ENCODE data around the gene LCP2. TPM values are rescaled to one million over a fixed set of nuclear protein-coding genes. Genes with fewer than 3 reads are reported as not detected.
A peak's percentile ranks its signal among the peaks of the same experiment; 100 is the strongest.

The LCP2 gene
- total RNA-seq, 8 experiments from 2014 or later = 0.25 to 3.3 (median 0.64) TPM; not detected in 1

DNA sequence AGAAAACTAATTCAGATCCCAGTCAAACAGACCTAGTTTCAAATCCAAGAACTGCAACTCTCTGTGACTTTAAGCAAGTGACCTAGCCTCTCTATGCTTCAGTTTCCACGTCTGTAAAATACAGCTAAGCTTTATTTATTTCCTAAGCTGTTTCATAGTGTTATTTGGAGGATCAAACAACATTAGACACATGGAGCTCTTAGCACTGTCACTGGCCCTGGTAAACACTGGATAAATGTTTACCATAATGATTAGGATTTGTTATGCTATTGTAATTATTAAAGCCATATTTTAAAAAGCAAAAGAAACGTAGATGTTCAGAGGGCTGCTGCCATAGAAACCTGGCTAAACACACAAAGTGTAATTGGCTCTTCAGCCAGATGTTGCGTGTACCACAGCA lies 91.4 kb downstream of the LCP2 start:
- H3K4me3 ChIP-seq = no peak overlapping the region
- WGBS, 10 experiments = 0 to 83% (median 35%) methylated on average over 1 to 3 of the region's 3 CpGs; no CpG with 5 or more reads in 1 of the 10 experiments
- H3K4me1 ChIP-seq (replicated peaks in 1 of 2) = no peaks in the 10 kb centered on the region
- no peak overlapping the region for H3K27ac ChIP-seq
- in situ Hi-C loops (cut with MboI; ENCODE audit: low pct_unique_long_range_greater_than_20kb in 2 of 9, low sequenced_read_pairs in 9 of 9, unreplicated experiment in 9 of 9) = loop anchor here in 2 of 9 experiments (25.0 kb wide), 2 partner anchors 94 to 519 kb away; partner anchors contain the start of gene FOXI1 (in 1 of the 2)
- ATAC-seq (replicated peaks in 6 of 8) = no peak

DNA sequence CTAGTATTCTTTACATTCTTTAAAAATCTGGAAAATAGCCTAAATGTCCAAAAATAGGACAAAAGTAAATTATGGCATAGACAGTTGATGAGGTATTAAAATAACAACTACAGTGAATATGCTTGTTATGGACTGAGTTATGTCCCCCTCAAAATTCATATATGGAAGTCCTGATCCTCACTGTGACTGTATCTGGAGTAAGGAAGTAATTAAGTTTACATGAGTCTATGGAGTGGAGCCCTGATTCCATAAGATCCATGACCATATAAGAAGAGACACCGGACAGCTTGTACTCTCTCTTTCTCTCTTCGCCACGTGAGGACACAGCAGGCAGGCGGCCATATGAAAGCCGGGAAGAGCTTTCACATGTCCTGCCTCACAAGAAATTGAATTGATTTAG lies 93.4 kb downstream of the LCP2 start:
- Histone ChIP-seq H3K27ac (no peak overlapping the region), H3K4me1 (replicated peaks in 1 of 2) (no peaks in the 10 kb centered on the region), H3K4me3 (no peak overlapping the region)
- ATAC-seq (replicated peaks in 6 of 8) = peak in 2 of 8 experiments; percentile 50 to 91
- in situ Hi-C loops (cut with MboI; ENCODE audit: low pct_unique_long_range_greater_than_20kb in 2 of 9, low sequenced_read_pairs in 9 of 9, unreplicated experiment in 9 of 9) = loop anchor here in 2 of 9 experiments (25.0 kb wide), 2 partner anchors 92 to 517 kb away; partner anchors contain the start of gene FOXI1 (in 1 of the 2)
- 39 to 80% (median 63%) methylated on average over 4 to 5 of the region's 5 CpGs; no CpG with 5 or more reads in 4 of the 10 experiments for WGBS, 10 experiments

DNA sequence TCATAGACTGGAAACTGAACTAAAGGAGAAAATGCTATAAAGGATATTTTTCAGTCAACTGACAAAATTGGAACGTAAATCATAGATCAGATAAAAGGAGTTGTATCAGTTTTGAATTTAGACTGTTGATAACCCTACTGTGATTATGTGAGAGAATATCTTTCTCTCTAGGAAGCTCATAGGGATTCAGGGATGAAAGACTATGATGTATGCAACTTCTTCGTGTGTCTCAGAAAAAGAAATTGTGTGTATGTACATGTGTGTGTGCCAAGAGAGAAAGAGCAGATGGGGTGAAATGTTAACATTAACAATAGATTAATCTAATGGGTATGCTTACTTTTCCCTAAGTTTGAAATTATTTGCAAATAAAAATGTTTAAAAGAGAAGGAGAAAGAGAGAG lies 95.5 kb downstream of the LCP2 start:
- H3K27ac ChIP-seq = no peak overlapping the region
- in situ Hi-C loops (cut with MboI; ENCODE audit: low pct_unique_long_range_greater_than_20kb in 2 of 9, low sequenced_read_pairs in 9 of 9, unreplicated experiment in 9 of 9) = loop anchor here in 2 of 9 experiments (25.0 kb wide), 2 partner anchors 90 to 515 kb away; partner anchors contain the start of gene FOXI1 (in 1 of the 2)
- H3K4me1 ChIP-seq (replicated peaks in 1 of 2) = no peaks in the 10 kb centered on the region
- no peak for ATAC-seq (replicated peaks in 6 of 8)
- WGBS, 10 experiments = 0 to 100% (median 72%) methylated on average over 1 to 2 of the region's 2 CpGs
- H3K4me3 ChIP-seq = no peak overlapping the region

DNA sequence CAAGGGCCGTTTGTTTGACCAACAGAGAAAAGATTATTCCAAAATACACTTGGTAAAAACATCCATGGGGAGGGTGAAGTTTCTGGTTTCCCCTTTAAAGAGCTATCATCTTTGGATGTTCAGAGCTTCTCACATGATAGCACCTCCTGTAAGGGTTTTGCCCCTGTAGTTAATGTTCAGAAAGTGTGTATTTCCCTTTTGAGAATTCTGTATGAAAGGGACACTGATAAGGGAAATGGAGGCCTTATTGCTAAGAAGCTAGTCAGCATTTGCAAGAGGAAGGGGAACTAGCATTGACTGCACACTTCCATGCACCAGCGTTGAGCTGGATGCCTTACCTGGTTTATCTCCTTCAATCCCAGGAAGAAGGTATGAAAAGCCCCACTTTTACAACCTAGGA lies 96.3 kb downstream of the LCP2 start:
- in situ Hi-C loops (cut with MboI; ENCODE audit: low pct_unique_long_range_greater_than_20kb in 2 of 9, low sequenced_read_pairs in 9 of 9, unreplicated experiment in 9 of 9) = loop anchor here in 2 of 9 experiments (25.0 kb wide), 2 partner anchors 89 to 514 kb away; partner anchors contain the start of gene FOXI1 (in 1 of the 2)
- 20 to 94% (median 86%) methylated on average over 1 to 2 of the region's 2 CpGs; no CpG with 5 or more reads in 3 of the 10 experiments for WGBS, 10 experiments
- no peak for ATAC-seq (replicated peaks in 6 of 8)

GRCh38 chr5:170200876-170201275 lies 96.7 kb downstream of the LCP2 start:
- no peak overlapping the region for H3K27ac ChIP-seq
- WGBS, 10 experiments = 0% methylated on average over 1 of the region's 1 CpG; no CpG with 5 or more reads in 9 of the 10 experiments
- H3K4me1 ChIP-seq (replicated peaks in 1 of 2) = peaks cover 0 to under 1% of the 10 kb centered on the region in 2 donors
- in situ Hi-C loops (cut with MboI; ENCODE audit: low pct_unique_long_range_greater_than_20kb in 2 of 9, low sequenced_read_pairs in 9 of 9, unreplicated experiment in 9 of 9) = loop anchor here in 2 of 9 experiments (25.0 kb wide), 2 partner anchors 89 to 514 kb away; partner anchors contain the start of gene FOXI1 (in 1 of the 2)
- no peak overlapping the region for H3K4me3 ChIP-seq
- no peak for ATAC-seq (replicated peaks in 6 of 8)

More for the DNA sequence above, 96.3 kb downstream of the LCP2 start:
- Histone ChIP-seq H3K4me3 (no peak overlapping the region), H3K27ac (no peak overlapping the region), H3K4me1 (replicated peaks in 1 of 2) (no peaks in the 10 kb centered on the region)

Other genes with a start within 250 kb of the LCP2 start
- under 1 TPM in 6 of 8 experiments, not detected in 2; 0.08 to 0.57 (median 0.24) TPM for gene FOXI1, start 191.9 kb downstream of the LCP2 start, total RNA-seq
- gene C5orf58, start 64.8 kb downstream of the LCP2 start, total RNA-seq = 10 to 100 TPM in 2 of 8 experiments, 1 to 10 TPM in 3, under 1 TPM in 2, not detected in 1; 0.15 to 15.0 (median 1.7) TPM
- gene KCNMB1, start 91.6 kb upstream of the LCP2 start, total RNA-seq = 1 to 10 TPM in 1 of 8 experiments, under 1 TPM in 7; 0.04 to 2.9 (median 0.24) TPM
- gene KCNIP1, start 206.2 kb upstream of the LCP2 start, total RNA-seq = 10 to 100 TPM in 4 of 8 experiments, 1 to 10 TPM in 1, under 1 TPM in 1, not detected in 2; 0.80 to 35.0 (median 14.5) TPM